Erythroblast (primary cell): ENCODE data around the gene CYFIP2.

Experiments used
- GATA1 ChIP-seq: IDR thresholded peaks from 2 replicates; pipeline ENCODE4 v1.6.1; 2011; ENCODE audit warnings: low read depth, mild to moderate bottlenecking, control low read depth, low read length, moderate library complexity
- POLR2A ChIP-seq: IDR thresholded peaks from 2 replicates; pipeline ENCODE4 v1.6.1; 2011; ENCODE audit warnings: mild to moderate bottlenecking, low read length

DNA sequence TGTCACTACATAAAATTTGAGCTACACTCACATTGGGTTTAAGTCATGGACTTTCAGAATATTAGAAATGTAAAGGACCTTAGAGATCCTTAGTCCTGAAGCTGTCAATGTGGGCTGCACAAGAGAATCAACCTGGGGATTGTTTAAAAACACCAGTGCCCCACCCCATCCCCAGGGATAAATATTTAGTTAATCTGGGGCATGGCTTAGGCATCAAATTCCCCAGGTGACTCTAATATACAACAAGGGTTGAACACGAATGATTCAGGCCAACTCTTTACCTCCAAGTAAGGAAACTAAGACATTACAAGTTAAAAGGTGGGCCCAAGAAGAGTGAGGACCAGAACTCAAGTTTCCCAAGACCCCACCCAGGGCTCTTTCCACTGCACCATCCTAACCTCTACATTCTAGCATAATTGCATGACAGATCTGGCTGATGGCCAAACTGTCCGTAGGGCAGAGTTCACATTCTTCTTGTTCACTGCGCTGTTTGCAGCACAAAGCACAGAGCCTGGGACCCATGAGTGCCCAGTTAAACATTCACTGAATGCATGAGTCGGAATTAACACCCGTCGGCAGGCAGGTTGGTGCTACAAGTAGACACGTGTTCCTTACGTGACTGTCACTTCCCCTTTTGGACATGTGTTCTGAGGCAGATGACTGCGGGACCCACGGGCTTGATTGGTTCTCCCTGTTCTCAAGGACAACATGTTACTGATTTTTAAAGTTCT is 25.2 kb downstream of the CYFIP2 start:
- TF ChIP-seq POLR2A (no peak), GATA1 (no peak)
